HG03039 (cell line): ENCODE results near the gene CORO2B.

Experiments
- ATAC-seq: cut with Tn5 transposase; IDR thresholded peaks from one replicate; pipeline ENCODE4 v1.9.1; 2021; ENCODE audit warnings: mild to moderate bottlenecking, moderate library complexity; ENCODE audit not compliant: unreplicated experiment

The CORO2B gene

DNA sequence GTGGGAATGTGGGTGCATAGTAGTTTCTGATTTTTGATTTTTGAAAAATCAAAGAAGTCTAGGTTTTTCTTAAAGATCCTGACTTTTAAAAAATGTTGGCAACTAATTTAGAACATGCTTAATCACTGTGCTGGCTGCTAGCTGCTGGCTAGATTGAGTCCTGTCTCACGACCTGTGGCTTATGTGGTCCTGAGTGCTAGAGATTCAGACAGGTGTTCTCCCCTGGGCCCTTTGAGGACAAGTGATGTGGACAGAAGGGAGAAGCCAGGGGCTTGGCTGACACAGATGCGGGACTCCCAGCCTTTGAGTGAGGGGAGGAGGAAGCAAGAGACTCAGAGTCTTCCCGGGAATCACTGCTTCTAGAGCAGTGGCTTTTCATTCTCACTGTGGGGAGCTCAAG, 47.5 kb downstream of the CORO2B start:
- ATAC-seq = no peak

DNA sequence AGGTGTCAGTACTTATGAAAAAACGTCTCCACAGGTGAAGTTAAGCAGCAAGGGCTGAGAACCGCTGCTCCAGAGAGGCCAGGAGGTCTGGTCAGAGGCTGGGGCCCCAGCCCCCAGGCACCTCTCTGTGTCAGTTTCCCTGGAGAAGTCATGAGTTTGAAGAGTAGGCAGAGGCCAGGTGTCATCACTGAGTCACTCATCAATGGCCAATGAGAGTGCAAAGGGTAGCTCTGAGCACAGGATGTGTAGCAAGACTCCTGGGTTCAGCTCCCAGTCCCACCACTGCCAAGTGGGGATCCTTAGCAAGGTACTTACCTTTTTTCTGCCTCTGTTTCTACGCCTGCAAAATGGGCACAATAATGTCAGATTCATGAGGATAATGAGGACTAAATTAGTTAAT, 47.9 kb downstream of the CORO2B start:
- ATAC-seq = no peak

DNA sequence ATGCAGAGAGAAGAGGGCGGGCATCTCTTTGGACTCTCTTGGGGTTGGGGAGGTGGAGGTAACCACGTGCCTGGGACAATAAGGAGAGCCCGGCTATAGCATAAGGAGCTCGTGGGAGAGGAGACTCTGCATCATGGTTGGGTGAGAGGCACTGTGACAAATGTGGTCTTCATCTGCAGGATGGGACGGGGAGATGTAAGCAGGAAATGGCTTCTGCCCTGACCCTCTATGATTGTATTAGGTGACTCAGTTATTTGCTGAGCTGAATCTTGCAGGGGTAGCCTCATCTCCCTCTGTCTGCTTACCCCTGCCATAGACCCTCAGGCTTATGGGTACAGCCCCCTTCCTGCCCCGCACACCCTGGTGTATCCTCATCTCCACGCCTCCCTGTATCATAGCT, 48.7 kb downstream of the CORO2B start:
- no peak for ATAC-seq

DNA sequence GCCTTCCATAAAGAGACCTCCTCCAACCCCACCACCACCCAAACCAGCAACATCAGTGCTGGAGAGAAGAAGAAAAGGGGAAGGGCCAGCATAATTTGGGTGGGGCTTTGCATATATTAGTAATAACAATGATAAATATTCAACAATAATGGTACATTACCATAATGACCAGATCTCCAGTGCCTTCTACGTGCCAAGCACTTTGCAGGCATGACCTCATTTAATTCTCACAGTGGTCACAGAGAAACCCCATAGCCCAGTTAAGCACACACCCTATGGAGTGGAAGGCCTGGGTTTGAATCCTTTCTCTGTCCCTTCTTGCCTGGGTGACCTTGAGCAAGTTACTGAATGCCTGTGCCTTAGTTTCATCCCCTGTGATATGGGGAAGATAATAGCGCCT, 49.2 kb downstream of the CORO2B start:
- ATAC-seq = no peak

DNA sequence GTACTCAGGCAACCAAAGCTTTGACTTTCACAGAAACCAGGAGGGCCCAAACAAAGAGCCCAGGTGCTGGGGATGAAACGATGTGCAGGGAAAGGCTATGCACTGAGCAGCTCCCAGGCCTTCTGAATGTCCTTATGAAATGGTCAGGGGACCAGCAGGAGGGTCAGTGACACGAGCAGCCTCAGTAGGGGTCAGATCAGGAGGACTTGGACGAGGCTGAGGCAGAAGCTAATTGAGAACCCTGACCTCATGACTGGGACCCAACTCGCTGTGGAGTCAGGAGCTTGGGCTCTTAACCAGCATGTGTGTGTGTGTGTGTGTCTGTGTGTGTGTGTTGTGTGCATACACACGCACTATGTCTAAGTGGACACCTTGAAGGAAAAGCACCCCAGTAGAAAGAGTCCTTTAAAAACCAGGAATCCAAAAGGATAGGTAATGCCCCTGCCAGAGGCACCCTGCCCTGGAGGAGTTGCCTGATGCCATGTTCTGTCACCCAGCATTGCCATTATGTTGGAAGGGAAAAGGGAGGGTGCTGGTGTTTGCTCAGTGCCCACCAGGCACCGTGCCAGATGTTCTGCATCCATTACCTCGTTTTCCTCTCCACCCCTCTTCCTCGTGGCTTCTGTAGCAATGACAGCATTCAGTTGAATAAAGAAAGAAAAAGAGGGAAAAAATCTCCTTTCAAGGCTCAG, 50.9 kb downstream of the CORO2B start:
- no peak for ATAC-seq

DNA sequence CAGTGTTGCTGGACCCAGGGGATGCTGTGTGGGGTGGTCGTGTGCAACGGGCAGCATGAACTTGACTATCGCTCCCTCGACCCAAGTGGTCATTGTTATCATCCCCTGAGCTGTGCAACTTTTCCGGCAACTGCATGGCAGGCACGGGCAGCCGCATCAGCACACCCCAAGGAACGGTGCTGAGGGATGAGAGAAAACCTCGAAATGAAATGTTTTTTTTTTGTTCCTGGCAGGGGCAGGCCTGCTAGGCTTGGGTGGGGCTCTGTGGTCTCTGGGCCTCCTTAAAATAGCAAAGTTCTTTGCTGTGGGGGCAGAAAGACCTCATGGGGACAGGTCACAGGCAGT, 51.4 kb downstream of the CORO2B start:
- ATAC-seq = no peak

DNA sequence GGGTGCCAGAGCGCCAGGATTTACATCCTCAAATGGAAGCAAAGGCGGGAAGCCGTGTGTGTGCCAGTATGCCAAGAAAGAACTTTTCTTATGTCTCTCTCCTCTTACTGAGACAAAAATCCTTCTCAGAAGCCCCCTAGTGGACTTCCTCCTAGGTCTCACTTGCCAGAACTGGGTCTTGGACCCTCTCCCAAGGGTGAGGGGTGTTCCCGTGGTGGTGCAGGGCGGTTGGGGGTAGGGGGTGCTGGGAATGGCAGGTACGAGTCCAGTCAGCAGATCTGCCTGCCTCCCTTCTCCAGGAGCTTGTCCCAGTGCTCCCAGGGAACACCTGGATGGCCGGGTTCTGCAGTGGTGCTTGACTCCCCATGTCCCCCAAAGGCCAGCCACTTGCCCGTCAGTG, 52.0 kb downstream of the CORO2B start:
- ATAC-seq = no peak

DNA sequence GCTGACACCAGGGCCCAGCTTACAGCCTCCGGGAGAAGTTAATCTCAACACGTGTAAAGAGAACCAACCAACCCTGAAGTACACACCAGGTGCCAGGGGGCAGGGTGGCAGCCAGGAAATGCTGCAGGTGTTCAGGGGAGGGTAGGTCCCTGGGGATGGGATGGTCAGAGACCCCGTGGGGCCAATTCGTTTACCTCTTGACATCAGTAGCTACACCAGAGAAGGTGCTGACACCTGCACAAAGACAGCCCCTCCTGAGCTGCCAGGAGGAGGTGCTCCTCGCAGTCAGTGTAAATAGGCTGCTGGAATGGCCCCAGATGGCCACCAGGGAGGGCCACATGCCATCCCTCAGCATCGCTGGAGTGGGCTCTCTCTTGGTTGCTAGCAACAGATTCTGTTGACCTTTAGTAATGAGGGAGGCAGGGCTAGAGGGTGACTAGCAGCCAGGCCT, 52.8 kb downstream of the CORO2B start:
- ATAC-seq = no peak

DNA sequence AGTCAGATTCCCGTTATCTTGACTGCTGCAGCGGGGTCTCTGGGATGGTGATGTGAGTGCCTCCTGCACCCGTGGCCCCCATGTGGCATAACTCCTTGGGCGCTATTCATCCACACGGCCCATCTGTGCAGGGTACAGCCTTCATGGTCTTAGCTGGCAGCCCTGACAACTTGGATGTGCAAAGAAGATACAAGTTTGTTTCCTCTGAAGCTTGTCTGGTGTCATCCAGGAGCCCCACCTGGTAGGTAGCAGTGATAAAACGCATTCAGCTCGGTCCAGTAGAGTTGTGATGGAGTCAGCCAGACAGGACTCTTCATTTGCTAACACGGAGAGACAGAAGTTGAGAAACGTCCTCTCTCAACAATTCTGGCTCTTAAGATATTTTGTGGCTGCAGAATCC, 53.3 kb downstream of the CORO2B start:
- no peak for ATAC-seq

DNA sequence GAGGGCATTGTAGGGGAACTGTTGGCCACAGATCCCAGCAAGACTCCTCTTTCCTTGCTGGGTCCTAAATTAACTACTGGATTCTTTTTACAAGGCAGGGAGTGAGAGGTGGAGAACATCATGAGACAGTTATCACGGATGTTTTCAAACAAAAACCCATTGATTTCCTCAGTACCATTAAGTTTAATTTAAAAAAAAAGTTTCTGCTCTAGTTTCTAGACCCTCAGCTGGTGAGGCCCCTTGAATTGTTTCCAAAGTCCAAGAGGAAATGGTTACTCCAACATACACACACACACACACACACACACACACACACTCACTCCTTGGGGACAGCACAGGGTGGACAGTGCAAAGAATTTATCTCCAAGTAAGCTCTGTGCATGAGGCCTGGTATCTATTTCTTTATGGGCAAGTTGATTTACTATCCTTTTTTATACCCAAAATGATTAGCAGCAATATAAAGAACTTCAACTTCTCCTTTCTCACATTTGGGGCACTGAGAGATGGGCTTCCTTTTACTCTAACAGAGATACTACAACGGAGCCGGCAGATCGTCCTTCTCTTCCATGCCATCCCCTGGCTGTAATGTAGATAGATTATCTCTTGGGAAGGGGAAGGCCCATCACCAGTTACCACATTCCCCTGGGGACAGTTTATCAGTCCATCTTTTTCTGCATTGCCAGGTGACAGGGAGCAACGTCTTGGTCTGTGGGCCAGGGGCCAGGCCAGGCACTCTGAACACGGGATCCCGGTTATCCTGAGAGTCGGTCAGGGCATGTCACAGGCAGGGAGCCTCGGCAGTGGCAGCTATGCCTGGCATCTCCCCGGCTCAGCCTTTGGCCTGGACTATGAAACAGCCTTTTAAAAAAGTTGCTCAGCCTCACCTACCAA, 54.7 kb downstream of the CORO2B start:
- ATAC-seq = no peak

DNA sequence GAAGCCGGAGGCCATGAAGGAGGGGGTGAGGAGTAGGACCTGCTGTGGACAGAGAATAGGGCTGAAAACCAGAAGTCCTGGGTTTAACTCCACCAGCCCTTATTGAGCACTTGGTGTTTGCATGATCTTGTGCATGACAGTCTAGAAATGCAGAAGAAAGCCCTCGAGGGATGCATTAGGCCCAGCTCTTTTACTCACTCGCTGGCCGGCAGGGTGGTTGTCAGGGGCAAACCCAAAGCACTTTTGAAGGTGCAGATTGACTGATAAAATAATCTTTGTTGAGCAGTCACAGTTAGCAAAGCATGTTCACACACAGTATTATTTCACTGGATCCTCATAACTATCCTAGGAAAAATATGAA, 55.3 kb downstream of the CORO2B start:
- no peak for ATAC-seq

DNA sequence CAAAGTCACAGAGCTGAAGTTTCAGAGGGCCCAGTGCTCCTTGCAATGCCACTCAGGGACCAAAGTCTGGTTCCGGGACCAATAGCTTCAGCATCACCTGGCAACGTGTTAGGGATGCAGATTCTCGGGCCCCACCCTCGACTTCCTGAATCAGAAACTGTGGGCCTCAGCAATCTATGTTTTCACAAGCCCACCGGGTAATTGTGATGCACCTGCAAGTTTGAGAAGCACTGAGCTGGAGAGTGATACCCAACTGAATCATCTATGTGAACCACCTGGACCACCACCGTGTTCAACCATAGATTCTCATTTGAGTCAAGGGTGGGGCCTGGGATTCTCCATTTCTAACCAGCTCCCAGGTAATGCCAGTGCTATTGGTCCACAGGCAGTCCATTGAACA, 55.7 kb downstream of the CORO2B start:
- no peak for ATAC-seq

DNA sequence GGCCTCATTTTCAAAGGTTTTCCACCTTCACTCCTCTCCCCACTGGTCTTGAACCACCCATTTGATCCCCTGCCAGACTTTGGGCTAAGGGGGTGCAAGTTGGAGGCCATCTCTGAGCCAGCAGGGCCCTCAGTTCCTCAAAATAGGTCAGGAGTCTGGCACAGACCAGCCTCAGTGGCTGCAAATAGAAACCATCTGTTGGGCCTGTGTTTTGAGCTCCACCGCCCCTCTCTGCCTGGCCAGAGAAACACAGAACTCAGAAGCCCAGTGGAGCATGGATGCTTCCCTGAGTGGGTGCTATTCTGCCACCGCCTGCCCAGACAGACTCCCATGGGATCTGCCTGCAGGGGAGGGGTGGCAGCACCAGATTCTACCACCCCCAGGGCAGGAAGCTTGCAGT, 56.3 kb downstream of the CORO2B start:
- ATAC-seq = no peak

DNA sequence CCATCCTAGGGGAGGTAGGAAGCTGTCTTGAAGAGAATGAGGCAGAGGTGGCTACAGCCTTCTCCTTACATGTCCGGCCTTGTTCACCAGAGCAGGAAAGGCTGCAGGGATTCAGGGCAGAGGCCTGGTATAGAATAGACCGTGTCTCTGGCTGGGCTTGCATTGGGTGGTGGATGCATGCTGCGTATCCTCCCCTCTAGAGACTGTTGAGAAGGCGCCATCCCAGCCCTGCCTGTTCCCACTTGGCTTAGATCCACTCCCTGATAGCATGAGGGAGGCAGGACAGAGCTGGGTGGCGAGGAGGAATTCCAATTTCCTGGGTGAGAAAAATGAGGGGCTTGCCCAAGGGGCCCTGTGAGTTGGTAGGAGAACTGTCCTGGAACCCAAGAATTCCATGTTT, 57.5 kb downstream of the CORO2B start:
- ATAC-seq = no peak

DNA sequence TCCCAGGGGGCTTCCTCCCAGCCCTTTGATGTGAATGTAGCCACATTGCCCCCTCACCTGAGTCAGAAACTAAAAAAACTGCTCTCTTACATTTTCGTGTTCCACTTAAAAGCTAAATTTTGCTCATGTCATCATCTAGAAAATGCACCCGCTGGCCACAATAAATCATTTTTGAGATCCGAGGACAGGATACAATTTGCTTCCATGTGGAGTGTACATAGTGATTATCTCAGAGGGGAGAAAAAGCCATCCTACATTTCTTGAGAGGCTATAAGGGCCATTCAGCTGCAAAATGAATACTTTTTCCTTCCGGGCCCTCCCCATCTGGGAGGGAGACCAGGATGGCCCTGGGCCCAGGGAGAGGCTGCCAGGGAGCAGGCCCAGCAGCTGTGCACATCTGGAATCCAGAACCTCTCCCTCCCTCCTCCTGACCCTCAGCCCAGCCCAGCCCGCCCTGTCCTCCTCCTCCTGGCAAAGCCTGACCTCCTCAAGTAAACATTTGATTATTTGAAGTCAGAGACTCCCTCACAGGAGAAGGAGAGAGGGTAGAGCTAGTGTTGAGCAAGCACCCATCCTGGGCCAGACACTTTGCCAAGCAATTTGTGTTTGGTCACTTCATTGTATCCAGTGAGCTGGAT, 59.1 kb downstream of the CORO2B start:
- no peak for ATAC-seq

DNA sequence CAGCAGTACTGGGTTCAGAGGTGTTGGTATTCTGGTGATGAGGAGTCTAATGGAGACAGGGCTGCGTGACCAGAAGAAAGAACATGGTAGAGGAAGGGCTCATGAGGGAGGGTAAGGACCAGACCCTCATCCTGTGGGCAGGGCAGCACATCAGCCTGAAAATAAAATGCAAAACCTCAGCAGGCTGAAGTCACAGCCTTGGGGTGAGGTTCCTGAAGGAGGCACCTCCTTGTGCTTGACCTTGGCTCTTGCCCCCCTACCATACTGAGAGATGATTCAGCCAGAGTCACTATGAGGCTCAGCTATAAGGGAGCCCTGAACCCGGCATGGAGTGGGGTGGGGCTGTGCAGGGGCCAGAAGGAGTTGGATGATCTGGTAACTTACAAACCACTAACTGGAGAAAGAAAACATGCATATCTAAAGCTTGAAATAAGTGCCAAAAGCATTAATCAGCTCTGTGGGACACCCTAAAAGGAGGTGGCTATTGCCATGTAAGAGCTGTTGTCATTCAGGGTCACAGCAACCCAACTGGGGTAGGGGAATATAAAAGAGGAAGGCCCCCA, 60.2 kb downstream of the CORO2B start:
- ATAC-seq = no peak

DNA sequence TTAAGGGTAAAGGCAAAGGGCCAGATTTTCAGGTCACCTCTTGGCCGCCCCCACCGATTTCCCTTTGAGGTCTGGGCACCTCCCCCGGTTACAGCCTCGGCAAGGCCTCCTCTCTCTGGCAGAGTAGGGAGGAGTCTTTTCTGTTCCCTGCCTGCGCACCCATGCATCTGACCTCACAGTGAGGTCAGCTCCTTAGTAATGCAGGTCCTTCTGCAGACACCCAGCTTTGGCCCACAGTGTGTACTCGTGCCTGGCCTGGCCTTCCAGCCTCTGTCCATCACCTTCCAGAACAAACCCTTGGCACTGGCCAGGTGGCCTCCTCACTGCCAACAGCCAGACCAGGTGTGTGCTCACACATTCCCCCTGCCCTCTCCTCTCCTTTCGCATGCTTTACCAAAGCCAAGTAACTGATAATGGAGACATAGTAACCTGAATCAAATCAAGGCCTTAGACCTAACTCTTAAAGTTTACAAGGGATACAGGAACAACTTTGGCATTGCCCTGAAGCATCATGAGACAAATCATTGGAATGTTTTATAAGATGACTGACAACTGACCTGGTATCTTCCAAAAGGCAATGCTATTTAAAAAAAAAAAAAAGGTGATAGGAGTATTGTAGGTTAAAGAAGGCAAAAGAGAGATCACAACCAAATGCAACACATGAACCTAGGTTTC, 61.3 kb downstream of the CORO2B start:
- no peak for ATAC-seq

DNA sequence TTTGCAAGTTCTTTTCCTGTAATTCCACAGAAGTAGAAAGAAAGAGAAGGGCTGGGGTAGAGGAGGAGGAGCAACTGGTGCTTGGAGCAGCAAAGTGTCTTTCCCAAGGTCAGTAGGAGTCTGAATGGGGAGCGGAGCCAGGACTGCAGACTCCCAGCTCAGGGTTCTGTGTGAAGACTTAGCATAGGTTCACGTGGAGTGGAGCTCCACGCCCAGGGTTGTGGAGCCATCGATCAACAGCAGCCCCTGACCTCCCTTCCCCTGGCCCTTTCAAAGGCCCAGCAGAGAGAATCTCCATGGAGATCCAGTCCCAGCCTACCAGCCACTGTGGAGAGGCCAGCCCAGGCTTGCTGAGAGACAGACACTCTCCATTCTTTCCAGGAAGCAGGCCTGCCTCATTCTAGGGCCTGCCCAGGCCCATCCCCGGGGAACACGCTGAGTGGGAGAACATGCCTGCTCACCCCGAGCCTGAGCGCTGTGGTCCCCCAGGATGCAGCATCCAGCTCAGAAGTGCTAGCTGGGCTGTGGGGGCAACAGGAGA, 62.1 kb downstream of the CORO2B start:
- ATAC-seq = no peak

DNA sequence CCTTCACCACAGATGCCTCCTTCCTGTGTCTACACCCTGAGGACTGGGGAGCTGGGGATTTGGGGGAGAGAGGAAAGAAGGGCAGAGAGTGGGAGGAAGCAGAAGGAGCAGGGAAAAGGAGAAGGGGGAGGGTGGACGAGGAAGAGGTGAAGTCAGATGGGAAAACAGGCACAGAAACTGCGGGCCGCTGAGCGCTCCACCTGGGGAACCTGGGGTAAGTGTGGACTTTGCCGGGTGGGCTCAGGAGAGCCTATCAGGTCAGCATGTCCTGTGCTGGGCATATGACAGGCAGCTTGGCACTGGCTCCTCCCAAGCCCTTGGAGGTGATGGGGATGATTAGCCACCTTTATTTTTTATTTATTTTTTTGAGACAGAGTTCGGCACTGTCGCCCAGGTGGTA, 62.6 kb downstream of the CORO2B start:
- no peak for ATAC-seq

DNA sequence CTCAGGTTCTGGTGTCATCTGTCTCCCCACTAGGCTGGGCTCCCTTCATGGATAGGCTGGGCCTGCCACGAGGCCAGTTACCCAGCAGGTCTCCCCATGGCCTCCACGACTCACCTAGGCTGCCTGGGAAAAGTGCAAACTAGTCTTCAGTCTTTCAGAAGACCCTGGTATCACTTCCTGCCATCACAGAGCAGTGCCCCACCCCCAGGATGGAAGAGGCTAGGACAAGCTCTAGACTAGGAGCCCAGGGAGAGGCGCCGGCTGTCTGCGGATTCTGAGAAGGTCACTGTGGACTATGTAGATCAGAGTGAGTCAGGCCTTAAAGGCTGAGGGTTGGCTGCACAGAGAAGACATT, 63.7 kb downstream of the CORO2B start:
- no peak for ATAC-seq

DNA sequence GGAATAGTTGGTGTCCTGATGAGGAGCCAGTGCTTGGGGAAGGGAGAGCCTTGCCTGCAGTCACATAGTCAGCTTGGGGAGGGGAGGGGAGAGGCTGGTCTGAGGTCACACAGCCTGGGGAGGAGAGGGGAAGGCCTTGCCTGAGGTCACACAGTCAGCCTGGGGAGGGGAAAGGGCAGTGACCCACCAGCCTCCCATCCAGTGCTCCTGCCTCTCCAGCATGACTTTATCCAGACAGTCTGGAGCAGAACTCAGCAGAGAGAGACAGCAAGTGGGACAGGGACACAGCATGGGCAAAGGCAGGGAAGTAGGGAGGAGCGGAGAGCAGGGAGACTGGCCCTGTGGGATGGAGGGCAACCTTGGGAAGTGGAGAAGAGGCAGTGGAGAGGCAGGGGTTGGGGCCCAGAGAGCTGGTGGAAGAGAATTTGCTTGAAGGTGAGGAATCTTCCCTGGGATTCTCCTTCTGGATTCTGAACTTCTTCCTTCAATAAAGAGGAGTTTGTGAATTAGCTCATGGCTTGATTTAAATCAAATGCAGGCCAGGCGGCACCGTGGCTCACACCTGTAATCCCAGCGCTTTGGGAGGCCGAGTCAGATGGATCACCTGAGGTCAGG, 64.5 kb downstream of the CORO2B start:
- no peak for ATAC-seq
